HCT116 (cell line): ENCODE measurements around the gene ATF6B. TPM values are rescaled to one million over a fixed set of nuclear protein-coding genes. Genes with fewer than 3 reads are reported as not detected.
A peak's percentile ranks its signal among the peaks of the same experiment; 100 is the strongest.

ENCODE experiments used
- ATAC-seq: fragments of 200-7000 bp; cut with Tn5 transposase; 2 replicates; pipeline ENCODE4 v1.9.1; 2020; ENCODE audit warnings: mild to moderate bottlenecking, moderate library complexity
- BruUV-seq: library from RNA; stranded (reverse); fragments of 400-500 nt; replicated peaks from 2 replicates; lab custom pipeline; 2021; lab: Mats Ljungman, UMichigan
- CTCF ChIA-PET: fragments of 300-600 bp; sonication (Branson Sonifier 250); formaldehyde crosslinking; loops from one replicate; lab custom pipeline; 2021; ENCODE audit warnings: antibody characterized with exemption; lab: Charles Lee
- POLR2A ChIA-PET: fragments of 300-600, 350-600 bp; sonication (Branson Sonifier 250); formaldehyde crosslinking; loops from one replicate; lab custom pipeline; 2021; ENCODE audit warnings: antibody characterized with exemption; lab: Charles Lee
- RAD21 ChIA-PET, 2 experiments: fragments of 300-600 bp; sonication (Branson Sonifier 250); formaldehyde crosslinking; loops; one replicate each; lab custom pipeline; 2023; ENCODE audit warnings: low total read pairs in 2 of 2; ENCODE audit not compliant: uncharacterized antibody in 2 of 2, unreplicated experiment in 2 of 2, low non-redundant PET in 1 of 2; lab: Charles Lee
- DNase-seq: peaks from one replicate; pipeline ENCODE4 v3.0.0-alpha.2; 2010; ENCODE audit warnings: low read depth, low spot score
- H2AFZ ChIP-seq: fragments of 200-600 bp; shearing (Covaris generic), sonication (generic); 2 replicates; pipeline ENCODE4 v1.6.1; 2017; ENCODE audit warnings: low read depth, mixed run types, mixed read lengths, antibody characterized with exemption, low read length; ENCODE audit not compliant: poor library complexity, severe bottlenecking
- H3K27ac ChIP-seq: 2 replicates; pipeline ENCODE4 v1.5.1; 2012; ENCODE audit warnings: low read depth, low read length
- H3K27me3 ChIP-seq: fragments of 200-600 bp; sonication (generic); 2 replicates; pipeline ENCODE4 v1.6.1; 2016; ENCODE audit warnings: mixed run types, low read length, mixed read lengths; ENCODE audit not compliant: insufficient read depth
- H3K36me3 ChIP-seq, 2 experiments: fragments of 200-500 bp in 1 of 2; fragments of 200-600 bp in 1 of 2; sonication (Bioruptor generic) in 1 of 2; sonication (generic) in 1 of 2; 2 replicates each; pipeline versions ENCODE4 v1.5.1 to v1.6.1; 2014 to 2016; ENCODE audit warnings: low read length in 2 of 2, inconsistent platforms in 1 of 2, mixed read lengths in 1 of 2, mixed run types in 1 of 2; ENCODE audit not compliant: insufficient read depth in 2 of 2, control insufficient read depth in 1 of 2
- H3K4me1 ChIP-seq, 2 experiments: fragments of 200-600 bp in 1 of 2; sonication (generic) in 1 of 2; 2 replicates each; pipeline versions ENCODE4 v1.5.1 to v1.6.1; 2012 to 2017; ENCODE audit warnings: low read length in 2 of 2, inconsistent platforms in 1 of 2, mild to moderate bottlenecking in 1 of 2, mixed read lengths in 1 of 2, mixed run types in 1 of 2, moderate library complexity in 1 of 2; ENCODE audit not compliant: insufficient read depth in 2 of 2, control insufficient read depth in 1 of 2
- H3K4me2 ChIP-seq: fragments of 200-600 bp; sonication (generic); 2 replicates; pipeline ENCODE4 v1.6.1; 2017; ENCODE audit warnings: mixed run types, low read length, mixed read lengths
- H3K4me3 ChIP-seq, 2 experiments: fragments of 200-600 bp in 1 of 2; sonication (generic) in 1 of 2; replicated peaks in 1 of 2; 2 replicates each; pipeline ENCODE4 v1.5.1; 2011 to 2016; ENCODE audit warnings: low read length in 2 of 2, control low read depth in 1 of 2, low read depth in 1 of 2, mild to moderate bottlenecking in 1 of 2, mixed read lengths in 1 of 2, mixed run types in 1 of 2
- H3K79me2 ChIP-seq: fragments of 200-600 bp; sonication (generic); 2 replicates; pipeline ENCODE4 v1.6.1; 2017; ENCODE audit warnings: mild to moderate bottlenecking, mixed run types, low read length, moderate library complexity, mixed read lengths; ENCODE audit not compliant: insufficient read depth
- H3K9ac ChIP-seq: fragments of 200-600 bp; sonication (generic); 2 replicates; pipeline ENCODE4 v1.6.1; 2016; ENCODE audit warnings: low read length, mixed read lengths
- H3K9me2 ChIP-seq: fragments of 200-600 bp; sonication (generic), shearing (Covaris generic); 2 replicates; pipeline ENCODE4 v1.6.1; 2017; ENCODE audit warnings: mixed run types, mild to moderate bottlenecking, moderate library complexity; ENCODE audit not compliant: insufficient read depth
- H3K9me3 ChIP-seq, 2 experiments: fragments of 200-500 bp in 1 of 2; fragments of 200-600 bp in 1 of 2; sonication (Bioruptor generic) in 1 of 2; sonication (generic) in 1 of 2; 2 replicates each; pipeline ENCODE4 v1.6.1; 2014 to 2017; ENCODE audit warnings: low read length in 2 of 2, mixed read lengths in 2 of 2, inconsistent platforms in 1 of 2, low read depth in 1 of 2, mild to moderate bottlenecking in 1 of 2, mixed run types in 1 of 2, moderate library complexity in 1 of 2; ENCODE audit not compliant: control insufficient read depth in 1 of 2, insufficient read depth in 1 of 2
- H4K20me1 ChIP-seq: fragments of 200-600 bp; sonication (generic), shearing (Covaris generic); 2 replicates; pipeline ENCODE4 v1.6.1; 2017; ENCODE audit warnings: mixed run types, mild to moderate bottlenecking, moderate library complexity; ENCODE audit not compliant: insufficient read depth
- CEBPB ChIP-seq: IDR thresholded peaks from 2 replicates; pipeline ENCODE4 v1.6.1; 2012; ENCODE audit warnings: low read depth
- ELF1 ChIP-seq: IDR thresholded peaks from 2 replicates; pipeline ENCODE4 v1.6.1; 2012; ENCODE audit warnings: low read depth, borderline replicate concordance
- EZH2 ChIP-seq: fragments of 200-600 bp; sonication (generic); IDR thresholded peaks from 2 replicates; pipeline ENCODE4 v1.6.1; 2017; ENCODE audit warnings: antibody characterized with exemption, mixed run types
- EZH2phosphoT487 ChIP-seq: fragments of 200-600 bp; IDR thresholded peaks from 2 replicates; pipeline ENCODE4 v1.6.1; 2018; ENCODE audit warnings: antibody characterized with exemption, borderline replicate concordance
- FOSL1 ChIP-seq: IDR thresholded peaks from 2 replicates; pipeline ENCODE4 v1.6.1; 2012; ENCODE audit warnings: low read depth
- JUND ChIP-seq: IDR thresholded peaks from 2 replicates; pipeline ENCODE4 v1.6.1; 2012
- POLR2A ChIP-seq: IDR thresholded peaks from 2 replicates; pipeline ENCODE4 v1.7.0; 2011; ENCODE audit warnings: borderline replicate concordance; ENCODE audit not compliant: insufficient read depth, insufficient read length; ENCODE audit errors: extremely low read depth
- SP1 ChIP-seq: IDR thresholded peaks from 2 replicates; pipeline ENCODE4 v1.6.1; 2012; ENCODE audit warnings: low read depth
- TCF7L2 ChIP-seq: IDR thresholded peaks from 2 replicates; pipeline ENCODE4 v1.7.0; 2011; ENCODE audit warnings: borderline replicate concordance, inconsistent platforms; ENCODE audit not compliant: insufficient read depth, insufficient read length; ENCODE audit errors: extremely low read depth
- YY1 ChIP-seq: IDR thresholded peaks from 2 replicates; pipeline ENCODE4 v1.6.1; 2011; ENCODE audit warnings: low read length, low read depth, moderate library complexity, mild to moderate bottlenecking; ENCODE audit not compliant: insufficient replicate concordance; ENCODE audit errors: extremely low read depth
- ZFX ChIP-seq: fragments of 450-650 bp; IDR thresholded peaks from 2 replicates; pipeline ENCODE4 v1.6.1; 2017
- ZNF274 ChIP-seq: fragments of 200-500 bp; sonication (Bioruptor generic); IDR thresholded peaks from 2 replicates; pipeline ENCODE4 v1.6.1; 2014; ENCODE audit warnings: mild to moderate bottlenecking, low read depth, low read length, inconsistent platforms
- intact Hi-C: fragments of 100-400 bp; cut with micrococcal nuclease; formaldehyde crosslinking; loops from 2 replicates; pipeline ENCODE4 v1.10.0; 2022
- total RNA-seq: library from RNA; stranded (reverse); gene quantifications from one replicate; pipeline ENCODE4 v1.2.1, GENCODE V29; 2021; ENCODE audit not compliant: unreplicated experiment
- TF ChIP-seq, protein P1 (sequence below): IDR thresholded peaks from 2 replicates; pipeline ENCODE4 v1.6.1; 2012

Gene ATF6B
- total RNA-seq, 1 experiment from 2014 or later, result 63.9 TPM

DNA sequence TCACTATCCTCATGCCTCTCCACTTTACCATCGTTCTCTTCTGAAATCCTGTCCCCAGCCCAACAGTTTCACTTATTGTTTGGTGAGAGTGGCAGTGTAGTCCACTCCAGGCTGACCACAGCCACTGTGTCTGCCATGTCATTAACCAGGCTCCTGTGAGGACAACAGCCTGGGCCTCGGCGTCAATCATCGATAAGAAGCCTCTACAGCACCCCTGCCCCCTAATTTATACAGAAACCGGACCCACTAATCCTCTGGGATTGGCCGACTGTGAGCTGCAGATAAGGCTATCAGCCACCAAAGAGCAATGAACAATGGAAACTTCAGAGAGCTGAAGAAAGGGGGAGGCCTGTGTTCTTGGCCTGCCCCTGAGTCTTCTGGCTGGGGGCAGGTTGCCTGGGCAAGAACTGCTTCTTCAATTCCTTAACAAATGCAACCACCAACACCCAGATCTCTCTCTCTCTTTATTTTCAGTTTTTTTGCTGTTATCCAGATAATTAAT, 39.8 kb upstream of the ATF6B start:
- BruUV-seq, result TSS peak; percentile 33
- ATAC-seq, result no peak
- peaks cover 4 to 15% of the 10 kb centered on the region in 2 experiments; a peak in 3 of 4 replicates for H3K36me3 ChIP-seq
- H3K4me1 ChIP-seq, result peaks cover 0 to 5% of the 10 kb centered on the region in 2 experiments; a peak in 3 of 4 replicates
- no peaks in the 10 kb centered on the region for H3K27me3 ChIP-seq
- H2AFZ ChIP-seq, result no peak overlapping the region
- H3K9me3 ChIP-seq, result no peaks in the 10 kb centered on the region
- intact Hi-C loops, result no loop called here
- TF ChIP-seq YY1 (no peak), ELF1 (no peak), FOSL1 (no peak), POLR2A (no peak), SP1 (no peak)
- TF ChIP-seq, all 23 proteins: peak for 0
- Histone ChIP-seq H3K27ac (no peak overlapping the region), H3K9me2 (no peaks in the 10 kb centered on the region), H3K4me3 (no peak overlapping the region), H4K20me1 (no peaks in the 10 kb centered on the region), H3K79me2 (no peaks in the 10 kb centered on the region), H3K9ac (no peak overlapping the region), H3K4me2 (no peak overlapping the region)
- ChIA-PET RAD21 (no interaction called here), POLR2A (no interaction called here), CTCF (no interaction called here)
- DNase-seq, result no peak

DNA sequence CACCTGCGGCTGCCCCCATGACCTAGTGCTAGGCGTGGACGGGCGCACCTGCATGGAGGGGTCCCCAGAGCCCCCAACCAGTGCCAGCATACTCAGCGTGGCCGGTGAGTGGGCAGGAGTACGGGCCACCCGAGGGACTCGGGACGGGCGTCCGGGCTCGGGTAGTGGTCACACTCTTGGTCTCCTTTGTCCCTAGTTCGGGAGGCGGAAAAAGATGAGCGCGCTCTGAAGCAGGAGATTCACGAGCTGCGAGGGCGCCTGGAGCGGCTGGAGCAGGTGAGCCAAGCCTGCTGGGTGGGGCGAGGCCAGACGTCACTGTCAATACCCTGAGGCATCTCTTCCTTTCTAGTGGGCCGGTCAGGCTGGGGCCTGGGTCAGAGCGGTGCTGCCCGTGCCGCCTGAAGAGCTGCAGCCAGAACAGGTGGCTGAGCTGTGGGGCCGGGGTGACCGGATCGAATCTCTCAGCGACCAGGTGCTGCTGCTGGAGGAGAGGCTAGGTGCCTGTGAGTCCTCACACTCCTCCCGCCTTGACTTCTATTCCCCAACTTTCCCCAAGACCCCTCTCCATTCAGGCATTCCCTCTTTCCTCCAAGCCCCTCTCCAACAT, 39.2 kb upstream of the ATF6B start:
- RAD21 ChIA-PET, result no interaction called here
- DNase-seq, result no peak
- no peak for ATAC-seq
- POLR2A ChIA-PET, result no interaction called here
- Histone ChIP-seq H3K4me2 (no peak overlapping the region), H3K36me3 (peaks cover 4 to 15% of the 10 kb centered on the region in 2 experiments; a peak in 3 of 4 replicates), H4K20me1 (no peaks in the 10 kb centered on the region), H3K4me3 (no peak overlapping the region), H2AFZ (no peak overlapping the region), H3K9ac (no peak overlapping the region), H3K9me3 (no peaks in the 10 kb centered on the region), H3K4me1 (no peaks in the 10 kb centered on the region), H3K9me2 (no peaks in the 10 kb centered on the region), H3K27ac (no peak overlapping the region), H3K79me2 (no peaks in the 10 kb centered on the region), H3K27me3 (no peaks in the 10 kb centered on the region)
- CTCF ChIA-PET, result no interaction called here
- no TSS peak for BruUV-seq
- intact Hi-C loops, result no loop called here
- TF ChIP-seq EZH2 (no peak), ZNF274 (no peak), ELF1 (no peak), JUND (no peak), CEBPB (no peak), ZFX (no peak), FOSL1 (no peak), TCF7L2 (no peak), EZH2phosphoT487 (no peak)
- TF ChIP-seq, protein P1, sequence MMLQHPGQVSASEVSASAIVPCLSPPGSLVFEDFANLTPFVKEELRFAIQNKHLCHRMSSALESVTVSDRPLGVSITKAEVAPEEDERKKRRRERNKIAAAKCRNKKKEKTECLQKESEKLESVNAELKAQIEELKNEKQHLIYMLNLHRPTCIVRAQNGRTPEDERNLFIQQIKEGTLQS, result no peak
